GM12878 (cell line): ENCODE results near the gene PRR5. TPM values are rescaled to one million over a fixed set of nuclear protein-coding genes. Genes with fewer than 3 reads are reported as not detected.

Experiments used
- ATAC-seq: fragments of 200-7000 bp; cut with Tn5 transposase; 3 replicates; pipeline ENCODE4 v1.9.1; 2020; ENCODE audit warnings: mild to moderate bottlenecking, moderate library complexity
- BruUV-seq: library from RNA; stranded (reverse); fragments of 400-500 nt; replicated peaks from 2 replicates; lab custom pipeline; 2021; lab: Mats Ljungman, UMichigan
- CTCF ChIA-PET: fragments of 300-600 bp; sonication (Branson Sonifier 250); formaldehyde crosslinking; extraction: SDS; loops from one replicate; lab custom pipeline; 2021; ENCODE audit warnings: inconsistent platforms; lab: Yijun Ruan, JAX
- POLR2A ChIA-PET: fragments of 350-600 bp; formaldehyde crosslinking; extraction: SDS; loops from one replicate; lab custom pipeline; 2021; ENCODE audit warnings: inconsistent platforms; lab: Charles Lee
- RAD21 ChIA-PET: fragments of 300-600 bp; sonication (Branson Sonifier 250); formaldehyde crosslinking; loops from one replicate; lab custom pipeline; 2023; ENCODE audit warnings: antibody characterized with exemption; ENCODE audit not compliant: unreplicated experiment; lab: Charles Lee
- SMC1A ChIA-PET: fragments of 300-600 bp; sonication (Branson Sonifier 250); formaldehyde crosslinking; loops from one replicate; lab custom pipeline; 2023; ENCODE audit not compliant: unreplicated experiment, uncharacterized antibody; lab: Charles Lee
- DNase-seq: peaks from one replicate; pipeline ENCODE4 v3.0.0-alpha.2; 2011; ENCODE audit warnings: low read depth, low spot score
- FAIRE-seq: peaks from 3 replicates; lab custom pipeline; 2011; peaks lifted over from hg19 to GRCh38; lab: Jason Lieb, UNC
- H2AFZ ChIP-seq: 2 replicates; pipeline ENCODE4 v1.6.0; 2011; ENCODE audit warnings: low read depth, low read length, control low read depth; ENCODE audit not compliant: control insufficient read depth
- H3K27ac ChIP-seq: 2 replicates; pipeline ENCODE4 v1.5.1; 2011; ENCODE audit warnings: control low read depth; ENCODE audit not compliant: control insufficient read depth, insufficient read depth
- H3K27me3 ChIP-seq, 2 experiments: replicated peaks in 1 of 2; 2 replicates each; pipeline versions ENCODE4 v1.6.0 to v1.6.1; 2011; ENCODE audit warnings: low read length in 1 of 2; ENCODE audit not compliant: control insufficient read depth in 2 of 2, insufficient read depth in 2 of 2
- H3K36me3 ChIP-seq, 2 experiments: 2 replicates each; pipeline ENCODE4 v1.5.1; 2011; ENCODE audit warnings: low read length in 1 of 2; ENCODE audit not compliant: control insufficient read depth in 2 of 2, insufficient read depth in 2 of 2
- H3K4me1 ChIP-seq: 2 replicates; pipeline ENCODE4 v1.6.1; 2011; ENCODE audit warnings: mild to moderate bottlenecking, low read length, moderate library complexity, mixed read lengths; ENCODE audit not compliant: control insufficient read depth, insufficient read depth
- H3K4me2 ChIP-seq: 2 replicates; pipeline ENCODE4 v1.6.0; 2011; ENCODE audit warnings: control low read depth; ENCODE audit not compliant: control insufficient read depth, insufficient read depth
- H3K4me3 ChIP-seq: fragments of 200-600 bp; sonication (generic); 2 replicates; pipeline ENCODE4 v1.5.1; 2016
- H3K79me2 ChIP-seq: 2 replicates; pipeline ENCODE4 v1.6.0; 2011; ENCODE audit warnings: low read length; ENCODE audit not compliant: control insufficient read depth, insufficient read depth
- H3K9ac ChIP-seq: 2 replicates; pipeline ENCODE4 v1.8.0; 2011; ENCODE audit warnings: low read length, control low read depth, mixed read lengths; ENCODE audit not compliant: control insufficient read depth, insufficient read depth
- H3K9me3 ChIP-seq: replicated peaks from 3 replicates; pipeline ENCODE4 v1.5.1; 2011; ENCODE audit warnings: mild to moderate bottlenecking, low read length; ENCODE audit not compliant: control insufficient read depth, insufficient read depth
- H4K20me1 ChIP-seq: 2 replicates; pipeline ENCODE4 v1.6.0; 2011; ENCODE audit not compliant: control insufficient read depth, insufficient read depth
- ASH2L ChIP-seq: fragments of 300-600, 200-600 bp; sonication (generic); IDR thresholded peaks from 2 replicates; pipeline ENCODE4 v1.6.1; 2017; ENCODE audit warnings: low read depth, mild to moderate bottlenecking, borderline replicate concordance
- BACH1 ChIP-seq: fragments of 450-650 bp; IDR thresholded peaks from 2 replicates; pipeline ENCODE4 v1.6.1; 2017; ENCODE audit warnings: mild to moderate bottlenecking, borderline replicate concordance
- NFIC ChIP-seq: IDR thresholded peaks from 2 replicates; pipeline ENCODE4 v1.6.1; 2012; ENCODE audit warnings: low read depth, mild to moderate bottlenecking, inconsistent platforms, low read length, moderate library complexity
- NFYB ChIP-seq: IDR thresholded peaks from 2 replicates; pipeline ENCODE4 v1.6.1; 2011; ENCODE audit warnings: low read depth, mild to moderate bottlenecking, low read length, improper control_type of control experiment, moderate library complexity; ENCODE audit not compliant: insufficient read depth
- RFX5 ChIP-seq: IDR thresholded peaks from 2 replicates; pipeline ENCODE4 v1.6.1; 2011; ENCODE audit warnings: low read depth, low read length, improper control_type of control experiment
- SREBF1 ChIP-seq: IDR thresholded peaks from 2 replicates; pipeline ENCODE4 v1.6.1; 2012; ENCODE audit warnings: mild to moderate bottlenecking, low read length
- ZNF207 ChIP-seq: fragments of 450-650 bp; IDR thresholded peaks from 2 replicates; pipeline ENCODE4 v1.6.1; 2014; ENCODE audit warnings: antibody characterized with exemption, mild to moderate bottlenecking, borderline replicate concordance
- WGBS: methylation state at CpG from one replicate; pipeline ENCODE4 v1.1.6; 2016; ENCODE audit warnings: low lambda C conversion rate; ENCODE audit not compliant: insufficient replicate concordance, insufficient coverage; ENCODE audit errors: missing lambda C conversion rate; 5-methylcytosine and 5-hydroxymethylcytosine counted together
- in situ Hi-C: fragments of 300-500 bp; cut with MboI; formaldehyde crosslinking; loops from 9 replicates; pipeline ENCODE4 v1.14.3; 2018; ENCODE audit warnings: mixed read lengths
- intact Hi-C: fragments of 100-400 bp; cut with micrococcal nuclease; formaldehyde crosslinking; loops from one replicate; pipeline ENCODE4 v1.14.2; 2022; ENCODE audit not compliant: unreplicated experiment
- polyA plus RNA-seq, 11 experiments: library from polyadenylated mRNA; depleted of rRNA in 4 of 11; unstranded in 6 of 11; stranded (reverse) in 5 of 11; fragments of >200 nt; fragmentation: Nextera tagmentation in 4 of 11; fragmentation: Illumina TruSeq in 1 of 11; extraction: Ambion mirVana in 4 of 11; extraction: Trizol in 1 of 11; gene quantifications; 1 replicate in 1 of 11; 2 replicates in 10 of 11; pipeline versions ENCODE4 v1.2.1 to v1.2.3, GENCODE V29; 2011 to 2016; ENCODE audit warnings: inconsistent platforms in 2 of 11, missing spikeins in 2 of 11, low read depth in 1 of 11
- total RNA-seq, 4 experiments: library from RNA; depleted of rRNA in 3 of 4; stranded (reverse); fragments of >200 nt in 3 of 4; fragmentation: Illumina TruSeq in 1 of 4; extraction: Trizol in 1 of 4; gene quantifications; 2 replicates each; pipeline versions ENCODE4 v1.2.1 to v1.2.3, GENCODE V29; 2013 to 2021
- TF ChIP-seq, protein P1 (sequence below): IDR thresholded peaks from 2 replicates; pipeline ENCODE4 v1.6.1; 2011; ENCODE audit warnings: low read depth, mild to moderate bottlenecking, low read length, moderate library complexity, borderline replicate concordance; ENCODE audit errors: extremely low read depth
- TF ChIP-seq, protein P2 (sequence below): fragments of 150-350 bp; IDR thresholded peaks from 2 replicates; pipeline ENCODE4 v1.6.1; 2016; ENCODE audit warnings: low read depth, low read length
- TF ChIP-seq, protein P3 (sequence below): fragments of 450-650 bp; IDR thresholded peaks from 2 replicates; pipeline ENCODE4 v1.6.1; 2018; ENCODE audit warnings: borderline replicate concordance, mild to moderate bottlenecking; ENCODE audit not compliant: partially characterized antibody

PRR5 gene
- total and polyA plus RNA-seq, 10 of the 15 experiments (the other 5 are each of a cell fraction or from before 2014, with no cell fraction given): 0.03 to 9.4 (median 1.5) TPM

DNA sequence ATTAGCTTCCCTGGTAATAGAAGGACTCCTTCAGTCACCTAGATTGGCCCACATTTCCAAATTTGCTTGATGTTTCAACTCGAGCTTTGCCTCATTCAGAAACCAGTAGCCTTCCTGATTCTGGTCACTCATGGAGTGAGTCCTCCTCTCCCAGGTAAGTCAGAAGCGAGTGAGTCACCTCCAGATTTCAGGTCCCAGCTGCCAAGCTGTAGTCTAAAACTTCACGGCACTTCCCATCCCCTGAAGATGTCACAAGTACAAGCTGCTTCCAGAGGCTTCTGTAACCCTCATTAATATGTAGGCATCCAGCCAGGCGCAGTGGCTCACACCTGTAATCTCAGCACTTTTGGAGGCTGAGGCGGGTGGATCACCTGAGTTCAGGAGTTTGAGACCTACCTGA lies 73.9 kb downstream of the PRR5 start:
- no peak overlapping the region for H3K9ac ChIP-seq
- H3K36me3 ChIP-seq: no peaks in the 10 kb centered on the region
- no peak overlapping the region for H3K4me3 ChIP-seq
- no peak for ATAC-seq
- WGBS: 47% methylated on average over 5 of the region's 5 CpGs
- H3K27ac ChIP-seq: no peak overlapping the region
- CTCF ChIA-PET: no interaction called here
- DNase-seq: no peak
- no peaks in the 10 kb centered on the region for H3K79me2 ChIP-seq
- SMC1A ChIA-PET: no interaction called here
- FAIRE-seq: no peak
- POLR2A ChIA-PET: no interaction called here
- intact Hi-C loops (no loop called here), in situ Hi-C loops (no loop called here)
- RAD21 ChIA-PET: no interaction called here
- no peaks in the 10 kb centered on the region for H4K20me1 ChIP-seq
- H2AFZ ChIP-seq: no peak overlapping the region
- H3K27me3 ChIP-seq: no peaks in the 10 kb centered on the region; a peak in 1 of 4 replicates
- no peaks in the 10 kb centered on the region for H3K4me1 ChIP-seq
- H3K4me2 ChIP-seq: no peak overlapping the region
- no TSS peak for BruUV-seq
- TF ChIP-seq RFX5: no peak
- TF ChIP-seq NFYB: no peak
- TF ChIP-seq, protein P1, sequence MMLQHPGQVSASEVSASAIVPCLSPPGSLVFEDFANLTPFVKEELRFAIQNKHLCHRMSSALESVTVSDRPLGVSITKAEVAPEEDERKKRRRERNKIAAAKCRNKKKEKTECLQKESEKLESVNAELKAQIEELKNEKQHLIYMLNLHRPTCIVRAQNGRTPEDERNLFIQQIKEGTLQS: no peak
- H3K9me3 ChIP-seq: no peaks in the 10 kb centered on the region; the same call in 2 of the 3 replicates

DNA sequence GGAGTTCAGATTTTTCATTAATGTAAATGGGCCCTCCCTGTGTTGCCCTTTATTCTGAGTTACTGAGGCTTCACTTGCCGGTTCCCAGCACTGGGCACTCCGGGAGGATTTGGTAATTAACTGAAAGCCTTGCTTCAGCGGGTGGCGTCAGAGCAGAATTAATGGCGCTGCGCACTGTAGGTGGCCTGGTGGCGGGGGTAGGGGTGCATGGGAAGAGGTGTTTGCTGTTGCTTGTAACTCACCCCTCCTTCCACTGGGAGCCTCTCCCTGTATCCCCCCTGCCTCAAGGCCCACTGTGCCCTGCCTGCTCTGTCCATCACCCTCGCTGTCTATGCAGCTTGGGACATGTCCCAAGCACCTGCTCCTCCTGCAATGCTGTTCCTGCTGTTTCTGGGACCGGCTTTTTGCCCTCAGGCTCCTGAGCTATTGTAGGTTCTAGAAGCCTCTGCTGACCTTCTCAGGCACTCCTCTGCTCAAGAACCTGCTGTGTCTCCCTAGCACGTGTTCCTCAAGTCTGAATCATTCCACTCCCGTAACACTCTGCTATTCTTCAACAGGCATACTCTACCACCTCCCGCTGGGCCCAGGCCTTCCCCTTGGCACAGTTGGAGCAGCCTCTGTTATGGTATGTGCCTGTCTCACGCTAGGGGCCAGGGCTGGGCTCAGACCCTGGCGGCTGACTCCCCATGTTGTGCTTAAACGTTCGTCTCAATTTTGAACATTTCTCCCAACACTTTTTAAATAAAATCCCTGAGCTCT lies 74.8 kb downstream of the PRR5 start:
- Histone ChIP-seq H3K4me3 (no peak overlapping the region), H3K27me3 (no peaks in the 10 kb centered on the region; a peak in 1 of 4 replicates), H3K27ac (no peak overlapping the region), H3K36me3 (no peaks in the 10 kb centered on the region), H3K79me2 (no peaks in the 10 kb centered on the region), H3K9ac (no peak overlapping the region), H3K9me3 (no peaks in the 10 kb centered on the region; the same call in 2 of the 3 replicates), H3K4me2 (no peak overlapping the region), H4K20me1 (no peaks in the 10 kb centered on the region), H3K4me1 (no peaks in the 10 kb centered on the region), H2AFZ (no peak overlapping the region)
- RAD21 ChIA-PET: no interaction called here
- DNase-seq (no peak), ATAC-seq (no peak), FAIRE-seq (no peak)
- CTCF ChIA-PET: no interaction called here
- 55% methylated on average over 16 of the region's 16 CpGs for WGBS
- intact Hi-C loops: no loop called here
- in situ Hi-C loops: no loop called here
- POLR2A ChIA-PET: no interaction called here
- SMC1A ChIA-PET: no interaction called here
- BruUV-seq: no TSS peak
- TF ChIP-seq, protein P2, sequence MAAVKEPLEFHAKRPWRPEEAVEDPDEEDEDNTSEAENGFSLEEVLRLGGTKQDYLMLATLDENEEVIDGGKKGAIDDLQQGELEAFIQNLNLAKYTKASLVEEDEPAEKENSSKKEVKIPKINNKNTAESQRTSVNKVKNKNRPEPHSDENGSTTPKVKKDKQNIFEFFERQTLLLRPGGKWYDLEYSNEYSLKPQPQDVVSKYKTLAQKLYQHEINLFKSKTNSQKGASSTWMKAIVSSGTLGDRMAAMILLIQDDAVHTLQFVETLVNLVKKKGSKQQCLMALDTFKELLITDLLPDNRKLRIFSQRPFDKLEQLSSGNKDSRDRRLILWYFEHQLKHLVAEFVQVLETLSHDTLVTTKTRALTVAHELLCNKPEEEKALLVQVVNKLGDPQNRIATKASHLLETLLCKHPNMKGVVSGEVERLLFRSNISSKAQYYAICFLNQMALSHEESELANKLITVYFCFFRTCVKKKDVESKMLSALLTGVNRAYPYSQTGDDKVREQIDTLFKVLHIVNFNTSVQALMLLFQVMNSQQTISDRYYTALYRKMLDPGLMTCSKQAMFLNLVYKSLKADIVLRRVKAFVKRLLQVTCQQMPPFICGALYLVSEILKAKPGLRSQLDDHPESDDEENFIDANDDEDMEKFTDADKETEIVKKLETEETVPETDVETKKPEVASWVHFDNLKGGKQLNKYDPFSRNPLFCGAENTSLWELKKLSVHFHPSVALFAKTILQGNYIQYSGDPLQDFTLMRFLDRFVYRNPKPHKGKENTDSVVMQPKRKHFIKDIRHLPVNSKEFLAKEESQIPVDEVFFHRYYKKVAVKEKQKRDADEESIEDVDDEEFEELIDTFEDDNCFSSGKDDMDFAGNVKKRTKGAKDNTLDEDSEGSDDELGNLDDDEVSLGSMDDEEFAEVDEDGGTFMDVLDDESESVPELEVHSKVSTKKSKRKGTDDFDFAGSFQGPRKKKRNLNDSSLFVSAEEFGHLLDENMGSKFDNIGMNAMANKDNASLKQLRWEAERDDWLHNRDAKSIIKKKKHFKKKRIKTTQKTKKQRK: no peak
- TF ChIP-seq ASH2L: no peak
- TF ChIP-seq NFIC: no peak
- TF ChIP-seq, protein P3, sequence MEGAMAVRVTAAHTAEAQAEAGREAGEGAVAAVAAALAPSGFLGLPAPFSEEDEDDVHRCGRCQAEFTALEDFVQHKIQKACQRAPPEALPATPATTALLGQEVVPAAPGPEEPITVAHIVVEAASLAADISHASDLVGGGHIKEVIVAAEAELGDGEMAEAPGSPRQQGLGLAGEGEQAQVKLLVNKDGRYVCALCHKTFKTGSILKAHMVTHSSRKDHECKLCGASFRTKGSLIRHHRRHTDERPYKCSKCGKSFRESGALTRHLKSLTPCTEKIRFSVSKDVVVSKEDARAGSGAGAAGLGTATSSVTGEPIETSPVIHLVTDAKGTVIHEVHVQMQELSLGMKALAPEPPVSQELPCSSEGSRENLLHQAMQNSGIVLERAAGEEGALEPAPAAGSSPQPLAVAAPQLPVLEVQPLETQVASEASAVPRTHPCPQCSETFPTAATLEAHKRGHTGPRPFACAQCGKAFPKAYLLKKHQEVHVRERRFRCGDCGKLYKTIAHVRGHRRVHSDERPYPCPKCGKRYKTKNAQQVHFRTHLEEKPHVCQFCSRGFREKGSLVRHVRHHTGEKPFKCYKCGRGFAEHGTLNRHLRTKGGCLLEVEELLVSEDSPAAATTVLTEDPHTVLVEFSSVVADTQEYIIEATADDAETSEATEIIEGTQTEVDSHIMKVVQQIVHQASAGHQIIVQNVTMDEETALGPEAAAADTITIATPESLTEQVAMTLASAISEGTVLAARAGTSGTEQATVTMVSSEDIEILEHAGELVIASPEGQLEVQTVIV: no peak
- TF ChIP-seq SREBF1: no peak
- no peak for TF ChIP-seq BACH1
- no peak for TF ChIP-seq ZNF207
